Measurements from ENCODE around the gene FAM72D. TPM values are rescaled to one million over a fixed set of nuclear protein-coding genes. Genes with fewer than 3 reads are reported as not detected.
"Not testable (repeated sequence)": the region's sequence is repeated elsewhere in the genome, so short reads cannot be mapped to it uniquely, and the experiment has no call there.

Gene FAM72D
- total RNA-seq, 1 experiment from 2014 or later, result 3.8 TPM

- not testable (repeated sequence) for DNase-seq (ENCODE audit: low spot score)
Measured at GRCh38 chr1:145082483-145083255, 13.1 kb upstream of the FAM72D start.

- not testable (repeated sequence) for DNase-seq (ENCODE audit: low spot score)
Measured at GRCh38 chr1:145093517-145094149, 2.1 kb upstream of the FAM72D start.

DNA sequence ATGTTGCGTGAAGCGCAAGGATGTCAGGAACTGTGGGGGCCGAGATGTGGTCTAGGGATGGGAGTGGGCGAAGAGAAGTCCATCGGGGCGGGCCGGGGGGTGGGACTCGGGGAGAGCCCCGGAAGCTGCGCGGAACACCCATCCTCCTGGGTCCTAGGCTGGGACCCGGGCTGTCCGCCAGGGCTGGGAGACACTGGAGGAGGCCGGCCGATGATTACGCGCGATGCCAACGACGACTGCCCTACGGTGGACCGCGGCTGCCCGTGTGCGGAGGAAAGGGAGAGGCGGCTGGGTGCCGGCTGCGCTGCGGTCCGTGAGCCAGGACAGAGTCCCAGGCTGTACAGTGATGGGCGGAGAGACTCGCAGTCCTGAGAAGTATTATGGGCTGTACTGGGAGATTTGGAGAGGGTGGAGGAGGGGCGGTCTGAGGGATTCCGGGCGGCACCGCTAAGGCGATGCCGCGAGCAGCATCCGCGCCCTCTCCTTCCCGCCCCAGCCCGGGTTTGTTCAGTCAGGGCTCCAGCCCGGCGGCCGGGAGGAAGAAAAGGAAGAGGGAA lies 1.0 kb upstream of the FAM72D start:
- DNase-seq (ENCODE audit: low spot score), result not testable (repeated sequence)

DNA sequence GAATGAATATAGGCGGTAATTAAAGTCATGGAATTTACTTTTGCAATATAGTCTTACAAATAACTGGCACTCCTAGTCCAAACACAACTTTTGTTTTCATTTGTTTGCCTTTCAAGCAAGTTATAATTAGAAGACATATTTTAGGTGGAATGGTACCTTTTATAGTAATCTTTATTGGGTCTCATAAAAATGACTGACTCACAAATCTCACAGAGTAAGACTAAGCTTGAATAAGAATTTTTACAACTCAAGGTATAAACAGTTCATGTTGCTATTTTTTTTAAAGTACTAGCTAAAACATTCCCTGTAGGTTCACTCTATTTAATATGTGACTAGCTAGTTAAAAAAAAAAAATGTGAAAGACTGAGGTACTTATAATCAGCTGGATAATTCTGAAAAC lies 6.0 kb downstream of the FAM72D start:
- DNase-seq (ENCODE audit: low spot score), result not testable (repeated sequence)

DNA sequence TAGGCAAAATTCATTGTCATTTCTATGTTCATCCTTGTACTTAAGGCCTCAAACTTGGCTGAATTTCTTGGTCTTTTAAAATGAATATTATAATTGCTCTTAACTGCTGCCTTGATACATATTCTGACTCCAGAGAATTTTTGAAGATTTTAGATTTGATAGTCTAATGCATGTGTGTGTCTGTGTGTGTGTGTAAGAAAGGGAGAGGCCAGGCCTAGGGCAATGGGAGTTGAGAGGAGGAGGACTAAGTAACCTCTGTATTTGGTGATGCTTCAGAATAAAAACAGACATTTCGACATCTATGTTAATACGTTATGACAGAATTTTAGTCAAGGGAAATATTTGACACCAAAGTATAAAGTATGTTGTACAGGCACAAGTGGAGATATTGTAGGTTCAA lies 7.5 kb downstream of the FAM72D start:
- not testable (repeated sequence) for DNase-seq (ENCODE audit: low spot score)

- not testable (repeated sequence) for DNase-seq (ENCODE audit: low spot score)
Measured at GRCh38 chr1:145111674-145112073, 15.9 kb downstream of the FAM72D start.

GRCh38 chr1:145112703-145113102 lies 16.9 kb downstream of the FAM72D start:
- DNase-seq (ENCODE audit: low spot score), result not testable (repeated sequence)

DNA sequence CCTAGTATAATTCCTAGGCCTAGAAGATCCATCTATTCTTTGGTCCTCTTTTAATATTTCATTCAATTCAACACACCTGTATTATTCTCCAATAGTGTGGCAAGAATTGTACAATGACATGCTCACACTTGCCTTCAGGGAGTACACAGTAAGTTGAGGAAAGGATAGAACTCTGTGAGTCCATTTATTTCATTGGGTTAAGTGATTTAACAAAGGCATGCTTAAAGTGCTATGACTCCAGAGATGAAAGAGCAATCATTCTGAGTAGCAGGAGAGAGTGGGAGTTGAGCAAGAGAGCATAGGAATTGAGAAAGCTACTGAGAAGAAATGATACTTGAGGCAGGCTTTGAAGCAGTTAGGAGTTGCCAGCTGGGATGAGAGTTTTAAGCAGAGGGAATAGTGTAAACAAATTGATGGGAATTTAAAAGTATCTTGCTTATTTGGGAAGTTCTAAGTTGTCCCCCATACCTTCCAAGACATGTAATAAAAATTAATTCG lies 18.8 kb downstream of the FAM72D start:
- DNase-seq (ENCODE audit: low spot score), result not testable (repeated sequence)

DNA sequence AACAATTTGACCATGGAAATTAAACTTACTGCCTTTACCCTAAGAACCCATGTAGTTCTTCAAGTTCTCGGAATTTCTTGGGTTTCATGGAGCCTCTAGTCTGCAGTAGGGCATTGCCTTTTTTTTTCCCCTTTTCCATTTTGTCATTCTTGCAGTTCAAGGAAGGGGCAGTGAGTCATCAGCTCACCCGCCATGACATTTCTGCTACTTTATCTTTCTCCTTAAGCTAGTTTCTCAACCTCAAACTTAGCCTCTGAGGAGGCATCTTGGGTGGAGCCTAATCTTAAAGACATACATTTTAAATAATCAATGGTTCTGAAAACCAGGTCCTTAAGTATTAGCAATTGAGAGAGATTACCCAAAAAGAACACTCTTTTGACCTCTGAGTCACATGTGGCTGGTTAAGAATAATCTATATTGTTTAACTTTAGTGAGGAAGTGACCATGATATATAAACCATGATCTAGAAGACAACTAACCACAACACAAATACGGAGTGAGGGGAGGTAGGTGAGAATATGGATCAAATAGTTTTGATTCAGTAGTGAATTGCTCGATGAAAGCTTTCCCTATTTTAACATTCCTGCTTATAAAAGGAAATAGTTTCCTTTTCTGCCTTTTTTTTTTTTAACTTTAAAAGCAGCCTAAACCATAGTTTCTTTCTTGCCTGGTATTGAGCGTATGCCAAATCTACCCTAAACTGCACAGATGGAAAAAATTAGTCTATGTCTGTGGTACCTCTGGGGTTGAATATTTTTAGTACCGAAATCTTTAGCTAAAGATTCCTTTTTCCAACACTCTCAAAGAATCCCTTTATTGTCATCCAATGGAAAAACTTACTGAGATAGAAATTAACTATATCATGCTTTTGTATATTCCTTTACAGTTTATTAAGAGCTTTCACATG lies 20.1 kb downstream of the FAM72D start:
- not testable (repeated sequence) for DNase-seq (ENCODE audit: low spot score)

DNA sequence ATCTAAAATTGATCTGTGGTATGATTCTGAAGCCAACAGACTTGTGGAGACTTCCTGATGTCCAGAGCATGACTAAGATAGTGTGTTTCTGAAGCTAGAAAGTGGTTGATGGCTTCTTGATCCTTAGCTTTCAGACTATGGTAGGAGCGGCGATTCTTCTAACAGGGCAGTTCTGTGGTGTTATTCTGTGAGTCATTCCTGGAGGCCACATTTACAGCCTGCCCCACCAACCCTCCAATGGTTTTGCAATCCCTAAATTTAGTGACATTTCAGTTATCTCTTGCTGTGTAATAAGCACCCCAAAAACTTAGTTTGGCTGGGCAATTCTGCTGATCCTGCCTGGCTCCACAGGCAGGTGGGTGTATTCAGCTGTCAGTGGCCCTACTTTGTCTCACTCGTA lies 24.1 kb downstream of the FAM72D start:
- DNase-seq (ENCODE audit: low spot score), result not testable (repeated sequence)

GRCh38 chr1:145122344-145123061 lies 26.7 kb downstream of the FAM72D start:
- not testable (repeated sequence) for DNase-seq (ENCODE audit: low spot score)

- DNase-seq (ENCODE audit: low spot score), result not testable (repeated sequence)
Measured at GRCh38 chr1:145123062-145123395, 27.3 kb downstream of the FAM72D start.

DNA sequence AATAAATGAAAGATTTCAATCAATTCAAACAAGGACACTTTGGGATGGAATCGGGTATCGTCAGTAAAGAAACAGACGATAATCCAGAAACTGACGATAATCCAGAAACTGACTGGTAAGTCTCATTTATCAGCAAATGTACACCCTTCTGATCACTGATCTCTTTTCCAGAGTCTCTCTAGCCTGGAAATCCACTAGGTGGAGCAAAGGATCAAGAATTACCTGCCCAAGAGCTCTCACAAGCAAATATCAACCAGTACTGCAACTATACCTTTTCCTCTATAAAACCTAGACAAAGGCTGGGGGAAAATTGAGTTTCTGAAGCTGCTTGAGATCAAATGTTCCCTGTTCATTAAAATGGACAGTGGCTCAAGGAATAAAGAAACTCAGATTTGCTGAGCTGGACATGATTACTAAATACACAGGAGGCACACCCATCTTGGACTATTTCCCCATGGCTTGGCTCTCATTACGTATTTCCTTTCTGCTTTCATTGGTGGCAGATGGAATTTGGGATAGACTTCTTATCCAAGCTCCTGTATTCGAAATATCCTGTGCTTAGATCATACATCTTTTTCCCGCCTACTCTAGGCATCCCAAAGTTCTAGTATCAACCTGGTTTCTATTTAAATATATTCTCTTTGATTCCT lies 28.3 kb downstream of the FAM72D start:
- DNase-seq (ENCODE audit: low spot score), result not testable (repeated sequence)

GRCh38 chr1:145125112-145125511 lies 29.3 kb downstream of the FAM72D start:
- not testable (repeated sequence) for DNase-seq (ENCODE audit: low spot score)

- not testable (repeated sequence) for DNase-seq (ENCODE audit: low spot score)
Measured at GRCh38 chr1:145127144-145127543, 31.4 kb downstream of the FAM72D start.

DNA sequence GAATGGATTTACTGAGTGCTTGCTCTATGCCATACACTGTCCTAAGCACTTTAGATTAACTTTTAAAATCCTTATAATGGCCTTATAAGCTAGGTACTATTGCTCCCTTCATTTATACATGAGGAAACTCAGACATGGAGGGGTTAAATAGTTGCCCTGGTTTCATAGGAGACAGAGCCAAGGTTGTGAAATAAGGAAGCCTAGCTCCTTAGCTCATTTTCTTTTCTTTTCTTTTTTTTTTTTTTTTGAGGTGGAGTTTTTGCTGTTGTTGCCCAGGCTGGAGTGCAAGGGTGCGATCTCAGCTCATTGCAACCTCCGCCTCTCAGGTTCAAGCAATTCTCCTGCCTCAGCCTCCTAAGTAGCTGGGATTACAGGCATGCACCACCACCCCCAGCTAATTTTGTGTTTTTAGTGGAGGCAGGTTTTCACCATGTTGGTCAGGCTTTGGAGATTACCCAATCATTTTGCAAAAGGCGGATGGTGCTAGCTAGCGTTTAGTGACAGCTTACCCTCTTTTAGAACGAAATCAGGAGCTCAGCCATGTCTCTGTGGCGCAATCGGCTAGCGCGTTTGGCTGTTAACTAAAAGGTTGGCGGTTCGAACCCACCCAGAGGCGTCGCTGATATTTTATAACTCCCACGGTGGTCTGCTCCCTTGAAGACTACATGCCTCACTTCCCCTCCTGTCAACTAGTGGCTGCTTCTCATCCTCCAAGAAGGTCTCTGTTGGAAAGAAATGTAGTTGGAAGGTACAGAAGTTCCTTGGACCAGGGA lies 33.1 kb downstream of the FAM72D start:
- DNase-seq (ENCODE audit: low spot score), result not testable (repeated sequence)

DNA sequence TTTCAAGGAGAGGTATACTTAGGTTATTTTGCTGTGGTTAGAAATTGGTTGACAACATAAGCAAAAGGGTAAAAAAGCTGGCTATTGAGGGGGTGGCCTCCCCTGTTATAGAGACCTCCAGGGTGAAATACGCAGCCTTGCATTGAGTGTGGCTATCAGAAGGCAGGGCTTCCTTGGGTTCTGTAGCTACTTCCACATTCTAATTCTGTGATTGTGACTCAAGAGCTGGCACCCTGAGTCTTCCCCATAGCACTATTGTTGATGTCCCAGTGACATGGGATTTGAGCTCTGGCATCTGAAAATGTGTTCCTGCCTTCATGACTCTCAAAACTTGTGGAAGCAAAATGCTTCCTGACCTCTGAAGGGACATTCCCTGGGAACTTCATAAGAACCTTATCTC lies 38.7 kb downstream of the FAM72D start:
- DNase-seq (ENCODE audit: low spot score), result not testable (repeated sequence)

DNA sequence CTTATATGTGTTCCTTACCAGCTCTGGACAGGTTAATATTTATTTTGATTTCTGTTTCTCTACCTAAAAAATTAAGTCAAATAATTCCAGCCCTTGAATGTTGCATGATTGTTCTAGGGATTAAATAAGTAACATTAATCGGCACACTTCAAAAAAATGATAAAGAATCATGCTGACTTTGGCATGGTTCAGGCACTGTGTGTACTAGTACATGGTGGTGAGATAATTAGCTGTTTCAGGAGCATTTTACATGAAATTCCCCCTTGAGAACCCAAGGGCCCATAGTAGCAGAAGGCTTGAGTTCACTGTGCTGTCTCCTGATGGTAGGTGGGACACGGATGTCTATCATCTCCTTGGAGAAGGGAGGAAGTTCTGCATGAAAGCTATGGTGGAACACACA lies 44.8 kb downstream of the FAM72D start:
- not testable (repeated sequence) for DNase-seq (ENCODE audit: low spot score)

DNA sequence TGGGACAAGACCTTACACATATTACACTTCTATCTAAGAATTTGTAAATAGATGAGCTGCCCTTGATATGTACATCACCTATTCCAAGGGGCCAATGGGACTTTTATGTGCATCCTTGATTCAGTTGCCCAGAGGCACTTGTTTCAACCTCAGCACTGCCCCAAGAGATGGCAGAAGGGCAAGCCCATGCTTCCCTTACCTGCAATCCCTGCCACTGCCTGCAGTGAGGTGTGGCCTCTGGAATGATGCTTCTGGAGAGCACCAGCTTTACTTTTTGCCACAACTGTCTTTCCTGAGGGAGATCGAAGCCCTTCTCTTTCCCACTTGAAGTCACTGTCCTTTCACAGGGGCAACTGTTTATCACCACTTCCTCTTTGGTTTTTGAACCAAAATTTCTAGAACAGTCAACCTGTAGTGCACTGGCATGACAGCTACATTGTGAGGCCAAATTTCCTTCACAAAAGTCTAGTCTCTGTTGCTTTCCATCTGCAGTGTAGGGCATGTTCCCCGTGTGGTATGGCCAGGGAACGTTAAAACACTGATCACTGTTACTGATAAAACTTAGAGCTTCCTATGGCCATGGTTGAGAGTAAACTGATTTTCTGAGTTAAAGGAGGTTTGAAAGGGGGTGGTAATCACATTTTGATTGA lies 48.6 kb downstream of the FAM72D start:
- DNase-seq (ENCODE audit: low spot score), result not testable (repeated sequence)
